C1 segment of cervical spinal cord (tissue), 14 donors: Measurements from ENCODE around the gene TMEM88.

Experiments
- DNase-seq, 14 donors: peaks; one replicate each; lab custom pipeline; 2025; lab: John Stamatoyannopoulos, UW

The TMEM88 gene

DNA sequence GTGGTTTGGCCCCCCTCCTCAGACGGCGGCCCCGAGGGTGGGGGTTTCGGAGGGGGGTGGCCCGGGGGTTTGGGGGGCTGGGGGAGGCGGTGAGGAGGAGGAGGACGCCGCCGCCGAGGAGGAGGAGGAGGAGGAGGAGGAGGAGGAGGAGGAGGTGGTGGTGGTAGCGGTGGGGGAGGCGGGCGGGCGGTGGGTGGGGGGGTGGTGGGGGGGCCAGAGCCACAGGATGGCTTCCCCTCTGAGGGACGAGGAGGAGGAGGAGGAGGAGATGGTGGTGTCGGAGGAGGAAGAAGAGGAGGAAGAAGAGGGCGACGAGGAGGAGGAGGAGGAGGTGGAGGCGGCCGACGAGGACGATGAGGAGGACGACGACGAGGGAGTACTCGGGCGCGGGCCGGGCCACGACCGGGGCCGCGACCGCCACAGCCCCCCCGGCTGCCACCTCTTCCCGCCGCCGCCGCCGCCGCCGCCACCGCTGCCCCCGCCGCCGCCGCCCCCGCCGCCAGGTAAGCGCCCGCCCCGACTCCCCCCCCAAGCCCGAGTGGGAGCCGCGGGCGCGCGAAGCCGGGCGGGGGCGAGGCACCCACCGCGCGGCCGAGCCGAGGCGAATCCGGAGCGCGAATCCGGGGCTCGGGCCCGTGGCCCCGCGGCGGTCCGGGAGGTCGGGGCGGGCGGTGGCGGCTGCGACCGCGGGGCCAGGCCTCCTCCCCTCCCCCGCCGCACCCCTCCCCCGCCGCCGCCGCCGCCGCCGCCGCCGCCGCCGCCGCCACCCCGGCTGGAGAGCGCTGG lies 29.9 kb downstream of the TMEM88 start:
- DNase-seq: no peak

DNA sequence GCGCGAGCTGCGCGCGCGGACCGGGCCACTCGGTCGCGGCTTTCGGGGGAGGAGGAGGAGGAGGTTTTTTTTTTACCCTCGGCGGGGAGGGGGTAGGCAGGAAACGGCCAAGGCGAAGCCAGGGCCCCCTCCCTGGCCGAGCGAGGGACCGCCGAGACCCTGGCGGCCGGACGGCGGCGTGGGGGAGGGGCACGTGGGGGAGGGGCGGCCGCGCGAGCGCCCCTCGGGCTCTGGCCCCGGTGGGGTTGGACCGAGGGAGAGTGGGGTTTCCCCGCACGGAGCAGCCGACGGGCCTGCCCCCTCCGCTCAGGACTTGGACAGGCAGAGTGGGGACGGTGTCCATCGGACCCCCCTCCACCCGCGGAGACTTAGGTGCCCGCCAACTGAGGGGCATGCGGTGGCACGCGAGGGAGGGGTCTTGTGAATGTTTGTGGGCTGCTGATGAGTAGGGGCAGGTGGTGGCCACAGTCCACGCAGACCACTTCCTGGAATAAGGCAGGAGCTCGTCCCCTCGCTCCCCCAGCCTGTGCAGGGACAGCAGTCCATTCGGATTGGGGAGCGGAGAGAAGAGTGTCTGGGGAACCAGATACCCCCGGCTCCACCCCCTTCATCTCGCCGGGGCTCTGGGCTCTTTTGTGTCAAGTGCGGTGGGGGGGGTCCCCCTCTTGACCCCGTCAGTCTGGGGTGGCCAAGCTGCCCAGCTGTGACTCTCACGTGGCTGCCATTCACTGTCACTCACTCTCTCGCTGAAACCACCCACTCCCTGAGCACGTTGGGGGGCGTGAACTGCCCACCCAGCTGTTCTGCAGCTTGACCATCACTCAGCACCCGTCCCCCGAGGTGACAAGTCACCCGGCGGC lies 30.7 kb downstream of the TMEM88 start:
- DNase-seq: peak in 4 of 14 donors; percentile 24 to 48 (median 36)

DNA sequence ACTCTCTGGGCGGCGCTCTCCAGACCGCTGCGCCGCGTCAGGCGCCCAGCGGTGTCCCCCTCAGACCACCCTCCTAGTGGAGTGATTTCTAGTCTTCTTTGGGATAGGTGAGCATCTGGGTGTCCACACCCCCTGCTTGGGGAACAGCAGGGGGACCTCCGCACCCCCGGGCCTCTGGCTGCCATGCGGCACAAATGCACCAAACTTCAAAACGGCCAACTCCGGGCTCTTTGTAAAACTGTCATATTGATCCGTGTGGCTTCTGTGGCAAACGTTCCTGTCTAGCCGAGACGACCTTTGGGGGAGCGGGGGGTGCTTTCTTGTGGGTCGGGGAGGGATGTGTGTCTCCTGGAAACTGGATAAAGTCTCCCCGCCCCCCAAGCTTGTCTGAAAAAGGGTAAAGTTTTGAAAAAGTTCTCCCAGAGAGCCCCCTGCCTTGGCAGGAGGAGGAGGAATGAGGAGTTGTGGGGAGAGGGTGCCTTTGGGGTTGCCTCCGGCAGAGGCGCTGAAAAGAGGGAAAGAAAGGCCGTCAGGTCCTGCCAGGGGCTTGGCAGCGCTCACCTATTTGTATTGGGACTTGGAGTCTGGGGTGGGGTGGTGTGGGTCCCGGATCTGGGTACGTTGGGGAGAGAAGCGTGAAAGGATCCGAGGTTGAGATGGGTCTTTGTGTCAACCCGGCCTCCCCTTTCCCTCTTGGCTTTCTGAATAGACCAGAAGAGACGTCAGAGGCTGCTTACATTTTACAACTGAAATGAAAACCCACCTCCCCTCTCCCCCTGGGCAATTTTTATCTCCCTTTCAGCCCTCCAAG lies 31.6 kb downstream of the TMEM88 start:
- DNase-seq: peak in 4 of 14 donors; percentile 13 to 40 (median 24)

DNA sequence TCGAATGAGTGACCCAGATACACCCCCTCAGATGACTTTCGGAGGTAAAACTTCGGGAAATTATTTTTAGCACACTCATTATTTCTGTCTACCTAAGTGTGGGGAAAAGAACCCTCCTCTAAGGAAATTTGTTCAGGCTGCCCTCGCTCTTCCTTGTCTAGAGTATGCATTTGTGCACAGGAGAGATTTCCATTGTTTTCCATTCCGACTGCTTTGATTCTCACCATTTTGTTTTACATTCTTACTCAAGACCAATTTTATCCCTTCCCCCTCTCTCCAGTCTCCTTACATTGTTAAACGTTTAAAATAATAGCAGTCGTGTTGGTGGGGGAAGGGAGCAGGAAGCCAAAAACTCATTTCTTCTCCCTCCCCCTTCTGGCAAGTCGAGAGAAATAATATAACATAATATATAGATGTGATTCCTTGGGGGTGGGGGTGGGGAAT lies 32.2 kb downstream of the TMEM88 start:
- no peak for DNase-seq

DNA sequence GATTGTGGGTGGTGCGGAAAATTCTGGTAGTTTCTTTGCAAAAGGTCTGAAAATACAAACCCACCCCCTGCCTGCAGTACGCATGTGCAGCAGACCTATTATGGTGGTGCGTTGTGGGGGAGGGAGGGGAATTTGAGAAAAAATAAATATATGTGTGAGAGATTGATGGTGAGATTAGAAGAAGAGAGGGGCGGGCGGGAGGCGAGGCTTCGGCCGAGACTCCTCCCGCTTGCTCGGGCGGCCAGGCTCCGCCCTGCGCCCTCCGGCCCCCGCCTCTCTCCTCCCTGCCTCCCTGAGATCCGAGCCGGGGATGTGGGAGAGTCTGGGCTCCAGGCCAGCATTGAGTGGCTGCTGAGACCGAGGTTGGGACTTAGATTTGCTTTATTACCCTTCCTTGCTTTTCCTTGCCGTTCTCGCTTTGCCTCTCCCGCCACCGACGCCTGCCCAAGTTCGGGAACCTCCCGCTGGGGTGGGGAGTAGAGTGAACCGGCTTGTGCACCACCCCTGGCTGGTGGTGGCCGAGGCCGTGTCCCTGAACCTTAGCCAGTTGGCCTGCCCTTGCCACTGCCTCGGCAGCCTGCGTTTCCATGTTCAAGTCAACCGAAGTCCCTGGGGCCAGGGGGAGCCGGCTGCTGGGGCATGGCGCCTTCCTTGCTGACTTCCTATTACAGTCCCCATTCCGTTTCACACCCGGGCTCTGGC lies 32.8 kb downstream of the TMEM88 start:
- DNase-seq: peak in 13 of 14 donors; percentile 45 to 88 (median 77)

DNA sequence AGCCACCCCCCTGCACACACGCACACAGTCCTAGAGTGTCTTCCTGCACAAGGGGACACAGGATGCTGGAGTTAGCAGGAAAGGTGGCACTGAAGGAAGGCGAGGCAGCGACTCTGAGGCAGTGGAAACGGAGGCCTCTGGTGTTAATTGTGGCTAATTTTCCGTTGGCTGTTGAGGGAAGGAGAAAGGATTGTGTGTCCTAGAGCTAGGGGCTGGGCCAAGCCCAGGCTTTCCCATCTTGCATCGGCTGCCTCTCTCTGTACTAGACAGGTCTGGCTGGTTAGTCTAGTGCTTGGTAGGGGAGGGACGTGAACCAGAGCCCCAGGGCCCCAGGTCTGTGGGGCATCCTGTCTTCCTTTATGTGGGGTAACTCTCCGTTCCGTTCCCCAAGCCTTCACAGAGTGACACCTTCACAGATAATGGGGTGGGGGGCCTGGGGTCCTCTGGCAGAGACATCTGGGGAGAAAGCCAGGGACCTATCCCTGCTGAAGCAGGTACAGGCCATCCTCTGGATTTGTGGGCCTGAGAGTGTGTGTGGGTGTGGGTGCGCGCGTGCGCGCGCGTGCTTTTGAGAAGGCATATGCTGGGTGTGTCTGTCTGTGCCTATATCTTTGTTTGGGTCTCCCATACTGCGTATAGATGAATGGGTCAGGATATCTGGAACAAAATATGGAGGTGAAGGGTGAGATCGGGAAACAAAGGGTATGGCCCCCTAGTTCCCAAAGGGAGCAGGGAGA lies 33.5 kb downstream of the TMEM88 start, which contains the start of gene CHD3:
Gene CHD3, plus strand, starts transcription at position 606 of the 737 bp plus-strand sequence. CDS start 212 bp downstream, outside the sequence.
- no peak for DNase-seq

DNA sequence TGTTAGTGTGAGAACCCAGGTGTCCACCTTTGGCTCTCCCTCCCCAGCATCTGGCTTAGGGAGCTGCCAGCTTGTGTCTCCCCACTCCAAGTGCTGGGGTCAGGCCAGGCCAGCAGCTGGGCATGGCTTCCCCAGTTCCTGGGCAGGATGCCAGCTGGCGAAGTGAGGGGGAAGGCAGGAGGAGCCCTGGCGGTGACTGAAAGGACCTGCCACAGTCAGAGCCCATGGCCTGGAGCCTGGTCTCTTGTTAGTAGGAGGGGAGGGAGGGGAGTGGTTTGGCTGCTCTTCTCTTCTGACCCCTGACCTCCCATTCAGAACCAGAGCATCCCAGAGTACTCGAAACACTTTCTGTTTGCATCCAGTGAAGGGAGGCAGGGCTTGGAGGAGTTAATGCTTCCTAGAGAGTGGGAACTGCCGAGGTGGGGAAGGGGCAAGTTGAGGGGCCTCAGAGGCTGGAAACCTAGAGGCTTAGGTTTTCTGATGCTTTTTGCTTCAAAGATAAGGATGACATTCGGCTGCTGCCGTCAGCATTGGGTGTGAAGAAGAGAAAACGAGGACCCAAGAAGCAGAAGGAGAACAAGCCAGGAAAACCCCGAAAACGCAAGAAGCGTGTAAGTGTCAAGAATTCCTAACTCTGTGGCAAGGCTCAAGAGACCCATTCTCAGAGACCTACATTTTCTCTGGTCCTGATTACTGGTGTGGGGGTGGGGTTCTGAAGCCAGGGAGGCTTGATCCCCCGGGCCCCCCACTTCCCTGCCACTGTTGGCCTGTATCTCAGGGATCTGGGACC lies 34.5 kb downstream of the TMEM88 start:
- DNase-seq: peak; percentile 57 to 98 (median 93)

DNA sequence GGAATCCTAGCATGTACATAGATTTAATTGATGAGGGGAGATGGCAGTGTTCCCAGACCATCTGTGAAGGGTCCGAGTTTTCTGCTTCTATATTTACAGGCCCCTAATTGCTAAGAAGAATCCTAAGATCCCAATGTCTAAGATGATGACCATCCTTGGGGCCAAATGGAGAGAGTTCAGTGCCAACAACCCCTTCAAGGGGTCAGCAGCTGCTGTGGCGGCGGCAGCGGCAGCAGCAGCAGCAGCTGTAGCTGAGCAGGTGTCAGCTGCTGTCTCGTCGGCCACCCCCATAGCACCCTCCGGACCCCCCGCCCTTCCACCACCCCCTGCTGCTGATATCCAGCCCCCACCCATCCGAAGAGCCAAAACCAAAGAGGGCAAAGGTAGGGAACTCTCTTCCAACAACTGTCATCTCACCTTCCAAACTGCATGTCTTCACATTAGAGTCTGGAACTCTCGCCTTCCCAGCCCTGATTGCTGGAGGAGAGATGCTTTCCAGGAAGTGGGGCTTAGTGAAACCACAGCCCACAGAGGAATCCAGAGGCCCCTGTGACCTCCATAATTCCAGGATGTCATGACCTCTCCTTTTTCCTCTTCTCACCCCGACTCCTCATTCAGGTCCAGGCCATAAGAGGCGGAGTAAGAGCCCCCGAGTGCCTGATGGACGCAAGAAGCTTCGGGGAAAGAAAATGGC lies 38.5 kb downstream of the TMEM88 start:
- no peak for DNase-seq

DNA sequence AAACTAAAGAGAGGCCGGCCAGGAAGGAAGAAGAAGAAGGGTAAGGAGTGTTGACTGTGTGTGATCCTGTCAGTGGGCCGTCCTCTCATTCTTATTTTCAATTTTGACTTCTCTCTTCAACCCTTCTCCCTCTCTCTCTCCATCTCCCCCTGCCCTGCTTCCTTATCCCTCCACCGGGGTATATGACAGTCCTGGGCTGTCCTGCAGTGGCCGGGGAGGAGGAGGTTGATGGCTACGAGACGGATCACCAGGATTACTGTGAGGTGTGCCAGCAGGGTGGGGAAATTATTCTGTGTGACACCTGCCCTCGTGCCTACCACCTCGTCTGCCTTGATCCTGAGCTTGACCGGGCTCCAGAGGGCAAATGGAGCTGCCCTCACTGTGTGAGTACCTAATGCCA lies 39.4 kb downstream of the TMEM88 start:
- no peak for DNase-seq

DNA sequence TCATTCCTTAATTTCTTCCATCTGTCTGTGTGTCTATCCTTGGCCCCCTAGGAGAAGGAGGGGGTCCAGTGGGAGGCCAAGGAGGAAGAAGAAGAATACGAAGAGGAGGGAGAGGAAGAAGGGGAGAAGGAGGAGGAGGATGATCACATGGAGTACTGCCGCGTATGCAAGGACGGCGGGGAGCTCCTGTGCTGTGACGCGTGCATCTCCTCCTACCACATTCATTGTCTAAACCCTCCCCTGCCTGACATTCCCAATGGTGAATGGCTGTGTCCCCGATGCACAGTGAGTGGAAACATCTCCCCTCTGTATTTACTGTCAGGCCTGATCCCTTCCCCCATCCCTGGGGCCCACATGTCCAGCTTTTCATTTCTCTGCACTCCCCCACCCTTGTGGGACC lies 40.0 kb downstream of the TMEM88 start:
- DNase-seq: no peak

DNA sequence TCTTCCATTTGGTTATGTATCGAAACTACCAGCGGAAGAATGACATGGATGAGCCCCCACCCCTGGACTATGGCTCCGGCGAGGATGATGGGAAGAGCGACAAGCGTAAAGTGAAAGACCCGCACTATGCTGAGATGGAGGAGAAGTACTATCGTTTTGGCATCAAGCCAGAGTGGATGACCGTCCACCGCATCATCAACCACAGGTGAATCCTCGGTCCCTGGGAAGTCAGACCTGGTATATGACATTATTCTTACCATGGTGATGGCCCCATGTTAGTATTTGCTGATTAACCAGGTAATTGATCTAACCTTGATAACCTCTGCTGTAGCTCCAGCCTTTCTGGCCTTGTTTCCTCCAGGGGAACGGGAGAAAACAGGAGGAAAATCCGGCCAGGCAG lies 42.2 kb downstream of the TMEM88 start:
- DNase-seq: no peak

DNA sequence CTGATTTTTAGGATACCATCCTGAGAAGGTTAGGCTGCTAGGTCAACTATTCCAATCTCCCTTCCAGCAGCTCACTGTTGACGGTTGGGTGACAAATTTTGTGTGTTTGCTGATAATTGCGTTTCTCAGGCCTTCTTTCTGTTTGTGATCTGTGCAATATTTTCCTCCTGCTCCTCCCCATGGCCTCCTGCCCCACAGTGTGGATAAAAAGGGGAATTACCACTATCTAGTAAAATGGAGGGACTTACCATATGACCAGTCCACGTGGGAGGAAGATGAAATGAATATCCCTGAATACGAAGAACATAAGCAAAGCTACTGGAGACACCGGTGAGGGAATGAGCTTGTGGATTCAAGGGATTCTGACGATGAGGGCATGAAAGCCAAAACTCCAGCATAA lies 42.9 kb downstream of the TMEM88 start:
- peak in 2 of 14 donors; percentile 13 to 24 for DNase-seq

DNA sequence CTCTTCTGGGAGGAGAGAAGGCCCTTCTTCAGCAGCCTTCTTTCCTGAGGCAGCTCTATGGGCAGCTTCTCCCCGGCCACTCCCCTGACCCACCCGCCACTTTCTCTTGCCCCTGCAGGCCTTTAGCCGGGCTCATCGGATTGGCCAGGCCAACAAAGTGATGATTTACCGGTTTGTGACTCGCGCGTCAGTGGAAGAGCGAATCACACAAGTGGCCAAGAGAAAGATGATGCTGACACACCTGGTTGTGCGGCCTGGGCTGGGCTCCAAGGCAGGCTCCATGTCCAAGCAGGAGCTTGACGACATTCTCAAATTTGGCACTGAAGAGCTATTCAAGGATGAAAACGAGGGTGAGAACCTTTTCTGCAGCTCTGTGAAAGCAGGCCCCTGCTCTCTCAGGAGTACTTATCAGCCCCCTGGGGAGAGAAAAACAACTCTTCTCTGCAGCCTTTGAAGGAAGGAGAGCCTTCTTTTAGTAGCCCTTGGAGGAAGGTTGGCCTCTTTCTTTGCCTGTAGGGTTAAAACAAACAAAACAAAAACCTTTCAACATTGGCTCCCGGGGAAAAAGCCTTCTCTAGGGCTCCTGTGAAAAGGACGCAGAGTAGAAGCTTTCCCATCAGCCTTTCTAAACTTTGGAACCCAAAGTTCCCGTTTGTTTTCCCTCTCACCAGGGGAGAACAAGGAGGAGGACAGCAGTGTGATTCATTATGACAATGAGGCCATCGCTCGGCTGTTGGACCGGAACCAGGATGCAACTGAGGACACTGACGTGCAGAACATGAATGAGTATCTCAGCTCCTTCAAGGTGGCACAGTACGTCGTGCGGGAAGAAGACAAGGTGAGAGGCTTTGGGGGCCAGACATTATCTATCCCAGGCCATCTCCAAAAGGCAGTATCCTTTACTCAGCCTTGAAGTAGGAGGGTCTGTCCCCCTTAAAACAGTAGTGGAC lies 48.6 kb downstream of the TMEM88 start:
- no peak for DNase-seq
